Activated B cell treated with CpG ODN at 0.5 μM for 24 hours (primary cell): ENCODE measurements around the gene FAM131B. TPM values are rescaled to one million over a fixed set of nuclear protein-coding genes. Genes with fewer than 3 reads are reported as not detected.
A peak's percentile ranks its signal among the peaks of the same experiment; 100 is the strongest.

Source experiments
- ATAC-seq: fragments of 200-7000 bp; cut with Tn5 transposase; one replicate; pipeline ENCODE4 v1.10.0; 2021; ENCODE audit warnings: low read depth, mild to moderate bottlenecking, moderate library complexity
- CTCF ChIA-PET: fragments of 350-600 bp; sonication (Branson Sonifier 250); formaldehyde crosslinking; loops from one replicate; lab custom pipeline; 2021; ENCODE audit warnings: antibody characterized with exemption; lab: Charles Lee
- POLR2A ChIA-PET: fragments of 350-600 bp; sonication (Branson Sonifier 250); formaldehyde crosslinking; loops from one replicate; lab custom pipeline; 2021; ENCODE audit warnings: antibody characterized with exemption; lab: Charles Lee
- DNase-seq: peaks from one replicate; pipeline ENCODE4 v3.0.0; 2022
- H3K27ac Mint-ChIP-seq: one replicate; pipeline ENCODE4 v1.8.0; 2020; ENCODE audit warnings: mixed read lengths
- H3K27me3 Mint-ChIP-seq: one replicate; pipeline ENCODE4 v1.8.0; 2021; ENCODE audit warnings: mixed read lengths
- H3K36me3 Mint-ChIP-seq: one replicate; pipeline ENCODE4 v1.8.0; 2021; ENCODE audit warnings: low read depth, mixed read lengths
- H3K4me1 Mint-ChIP-seq: one replicate; pipeline ENCODE4 v1.8.0; 2021; ENCODE audit warnings: mixed read lengths
- H3K4me3 Mint-ChIP-seq: one replicate; pipeline ENCODE4 v1.8.0; 2020; ENCODE audit warnings: mild to moderate bottlenecking, mixed read lengths
- H3K9me3 Mint-ChIP-seq: one replicate; pipeline ENCODE4 v1.8.0; 2020; ENCODE audit warnings: mixed read lengths
- CTCF ChIP-seq: fragments of 200-600 bp; IDR thresholded peaks from one replicate; pipeline ENCODE4 v1.8.0; 2022; ENCODE audit warnings: antibody characterized with exemption, mild to moderate bottlenecking
- intact Hi-C: fragments of 100-400 bp; cut with micrococcal nuclease; formaldehyde crosslinking; loops from one replicate; pipeline ENCODE4 v1.15.1; 2024
- total RNA-seq: library from RNA; stranded (reverse); gene quantifications from 2 replicates; pipeline ENCODE4 v1.2.3, GENCODE V29; 2022

Gene FAM131B
- total RNA-seq, 1 donor from 2014 or later: not detected

GRCh38 chr7:143376396-143376795 is 13.9 kb upstream of the FAM131B start:
- intact Hi-C loops: no loop called here
- DNase-seq: no peak
- no peak for TF ChIP-seq CTCF
- peaks cover 41% of the 10 kb centered on the region for H3K4me1 Mint-ChIP-seq
- no peak overlapping the region for H3K4me3 Mint-ChIP-seq
- ChIA-PET POLR2A (no interaction called here), CTCF (interaction anchor here (1.3 kb wide), 1 partner anchor 77 kb away, joined by 3 read pairs; no protein-coding TSS in a partner anchor)
- H3K27ac Mint-ChIP-seq: no peak overlapping the region
- ATAC-seq: no peak
- no peaks in the 10 kb centered on the region for H3K9me3 Mint-ChIP-seq
- H3K27me3 Mint-ChIP-seq: no peaks in the 10 kb centered on the region
- H3K36me3 Mint-ChIP-seq: no peaks in the 10 kb centered on the region

- intact Hi-C loops: no loop called here
- peaks cover 41% of the 10 kb centered on the region for H3K4me1 Mint-ChIP-seq
Measured at GRCh38 chr7:143375298-143376034, 13.0 kb upstream of the FAM131B start.

GRCh38 chr7:143374561-143374960 is 12.0 kb upstream of the FAM131B start:
- peak; percentile 43 for ATAC-seq
- Mint-ChIP-seq H3K4me3 (no peak overlapping the region), H3K27ac (peak overlapping the region; percentile 33), H3K4me1 (peaks cover 35% of the 10 kb centered on the region), H3K36me3 (no peaks in the 10 kb centered on the region), H3K27me3 (no peaks in the 10 kb centered on the region), H3K9me3 (no peaks in the 10 kb centered on the region)
- intact Hi-C loops: no loop called here
- CTCF ChIA-PET: interaction anchor here (0.7 to 1.2 kb wide), 4 partner anchors 42 to 352 kb away, joined by 3 to 5 read pairs (median 4); partner anchors contain the start of gene CASP2
- TF ChIP-seq CTCF: no peak
- POLR2A ChIA-PET: interaction anchor here (0.6 kb wide), 1 partner anchor 84 kb away, joined by 4 read pairs; no protein-coding TSS in a partner anchor
- no peak for DNase-seq

More at GRCh38 chr7:143375298-143376034, 13.0 kb upstream of the FAM131B start:
- Mint-ChIP-seq H3K27me3 (no peaks in the 10 kb centered on the region), H3K27ac (peak overlapping the region; percentile 60), H3K9me3 (no peaks in the 10 kb centered on the region), H3K4me3 (peak overlapping the region; percentile 16), H3K36me3 (no peaks in the 10 kb centered on the region)
- ChIA-PET CTCF (interaction anchor here (0.7 to 1.2 kb wide), 3 partner anchors 41 to 353 kb away, joined by 3 to 5 read pairs (median 4); no protein-coding TSS in a partner anchor), POLR2A (interaction anchor here (0.6 to 1.0 kb wide), 3 partner anchors 9 to 526 kb away, joined by 4 to 6 read pairs (median 6); partner anchors contain the start of gene TCAF1)
- DNase-seq: no peak
- no peak for TF ChIP-seq CTCF
- ATAC-seq: peak; percentile 43

DNA sequence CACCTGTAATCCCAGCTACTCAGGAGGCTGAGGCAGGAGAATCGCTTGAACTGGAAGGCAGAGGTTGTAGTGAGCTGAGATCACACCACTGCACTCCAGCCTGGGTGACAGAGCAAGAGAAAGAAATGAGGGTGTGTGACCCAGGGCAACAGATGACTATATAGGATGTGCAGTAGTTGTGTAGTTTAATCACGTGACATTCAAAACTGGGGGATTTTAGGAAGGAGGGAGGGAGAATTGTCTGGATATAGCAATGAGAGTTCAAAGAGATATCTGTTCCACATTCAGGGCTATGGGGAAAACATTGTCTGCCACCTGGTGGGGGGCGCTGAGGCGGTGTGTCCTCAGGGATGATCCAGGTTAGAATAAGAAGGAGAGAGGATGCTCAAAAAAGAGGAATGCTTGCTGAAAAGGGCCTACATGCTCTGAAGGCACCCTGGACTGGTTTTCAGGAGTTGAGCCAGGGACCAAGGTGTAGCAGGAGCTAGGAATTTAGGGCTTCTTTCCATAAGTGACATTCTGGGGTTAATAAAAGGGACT is 10.8 kb upstream of the FAM131B start:
- TF ChIP-seq CTCF: no peak
- H3K4me1 Mint-ChIP-seq: peaks cover 27% of the 10 kb centered on the region
- ChIA-PET POLR2A (no interaction called here), CTCF (no interaction called here)
- H3K4me3 Mint-ChIP-seq: no peak overlapping the region
- H3K36me3 Mint-ChIP-seq: no peaks in the 10 kb centered on the region
- peaks cover 4% of the 10 kb centered on the region for H3K27me3 Mint-ChIP-seq
- no peak overlapping the region for H3K27ac Mint-ChIP-seq
- DNase-seq: no peak
- no peak for ATAC-seq
- intact Hi-C loops: no loop called here
- H3K9me3 Mint-ChIP-seq: no peaks in the 10 kb centered on the region

DNA sequence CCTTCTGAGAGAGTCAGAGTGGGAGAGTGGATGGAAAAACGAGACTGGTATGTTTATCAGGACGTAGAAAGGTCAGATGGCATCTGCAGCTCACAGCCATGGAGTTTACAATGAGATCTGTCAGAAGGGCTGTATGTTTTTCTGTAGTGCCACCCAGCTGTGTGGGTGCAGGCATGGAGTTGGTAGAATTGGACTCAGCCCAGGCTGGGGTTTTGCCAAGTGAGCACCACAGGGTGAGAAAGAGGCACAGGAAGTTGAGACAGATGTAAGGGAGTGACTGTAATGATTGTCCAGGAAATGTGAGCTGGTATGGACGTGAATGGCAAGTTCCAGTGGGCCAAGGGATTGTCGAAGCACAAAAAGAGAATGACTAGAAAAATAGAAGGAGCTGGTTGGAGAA is 9.6 kb upstream of the FAM131B start:
- CTCF ChIA-PET: no interaction called here
- Mint-ChIP-seq H3K9me3 (no peaks in the 10 kb centered on the region), H3K27ac (no peak overlapping the region), H3K36me3 (no peaks in the 10 kb centered on the region), H3K27me3 (peaks cover 6% of the 10 kb centered on the region), H3K4me1 (peaks cover 27% of the 10 kb centered on the region), H3K4me3 (no peak overlapping the region)
- POLR2A ChIA-PET: no interaction called here
- intact Hi-C loops: no loop called here
- no peak for ATAC-seq
- no peak for DNase-seq
- TF ChIP-seq CTCF: no peak
